HepG2 (cell line): ENCODE results near the gene PPP1R18. TPM values are rescaled to one million over a fixed set of nuclear protein-coding genes. Genes with fewer than 3 reads are reported as not detected.

Experiments used
- DMAP1 ChIP-seq: IDR thresholded peaks from 2 replicates; pipeline ENCODE4 v1.6.1; 2016
- GMEB2 ChIP-seq: IDR thresholded peaks from 2 replicates; pipeline ENCODE4 v1.6.1; 2016; ENCODE audit warnings: missing biosample characterization, missing genetic modification reagents, low read depth
- KLF6 ChIP-seq: IDR thresholded peaks from 2 replicates; pipeline ENCODE4 v1.8.0; 2016; ENCODE audit warnings: missing biosample characterization, missing genetic modification reagents
- MXD3 ChIP-seq: IDR thresholded peaks from 2 replicates; pipeline ENCODE4 v1.6.1; 2016; ENCODE audit warnings: mild to moderate bottlenecking, missing biosample characterization, missing genetic modification reagents
- NFKB2 ChIP-seq: sonication (generic); formaldehyde crosslinking; IDR thresholded peaks from 2 replicates; pipeline ENCODE4 v1.4.0; 2020; ENCODE audit warnings: missing genetic modification reagents, borderline replicate concordance
- RNF219 ChIP-seq: sonication (generic); formaldehyde crosslinking; IDR thresholded peaks from 2 replicates; pipeline ENCODE4 v1.5.0; 2020; ENCODE audit warnings: mild to moderate bottlenecking, missing genetic modification reagents
- SRSF1 ChIP-seq: fragments of 200-400 bp; formaldehyde crosslinking; optimal IDR thresholded peaks from 2 replicates; pipeline ENCODE3; 2017; ENCODE audit warnings: mild to moderate bottlenecking, low read depth, low read length, moderate library complexity
- ZMAT3 ChIP-seq: sonication (generic); formaldehyde crosslinking; conservative IDR thresholded peaks from 2 replicates; pipeline ENCODE4 v1.7.0; 2021; ENCODE audit warnings: missing genetic modification reagents
- ZNF124 ChIP-seq: sonication (generic); formaldehyde crosslinking; IDR thresholded peaks from 2 replicates; pipeline ENCODE4 v1.4.0; 2020; ENCODE audit warnings: missing genetic modification reagents
- ZNF138 ChIP-seq: sonication (generic); formaldehyde crosslinking; IDR thresholded peaks from 2 replicates; pipeline ENCODE4 v1.5.0; 2020; ENCODE audit warnings: mild to moderate bottlenecking, low read depth, missing genetic modification reagents
- ZNF232 ChIP-seq: sonication (generic); formaldehyde crosslinking; IDR thresholded peaks from 2 replicates; pipeline ENCODE4 v1.4.0; 2020; ENCODE audit warnings: missing genetic modification reagents, borderline replicate concordance
- ZNF256 ChIP-seq: sonication (generic); formaldehyde crosslinking; conservative IDR thresholded peaks from 2 replicates; pipeline ENCODE4 v1.4.0; 2020; ENCODE audit warnings: missing genetic modification reagents
- ZNF546 ChIP-seq: sonication (generic); formaldehyde crosslinking; conservative IDR thresholded peaks from 2 replicates; pipeline ENCODE4 v1.8.1; 2023; ENCODE audit warnings: mild to moderate bottlenecking, missing genetic modification reagents
- ZNF7 ChIP-seq: IDR thresholded peaks from 2 replicates; pipeline ENCODE4 v1.6.1; 2016; ENCODE audit warnings: missing biosample characterization, missing genetic modification reagents
- ZNF775 ChIP-seq: sonication (generic); formaldehyde crosslinking; IDR thresholded peaks from 2 replicates; pipeline ENCODE4 v1.4.0; 2020; ENCODE audit warnings: missing genetic modification reagents, mild to moderate bottlenecking, moderate library complexity, borderline replicate concordance
- ZUFSP ChIP-seq: sonication (generic); formaldehyde crosslinking; IDR thresholded peaks from 2 replicates; pipeline ENCODE4 v1.9.0; 2021; ENCODE audit warnings: missing genetic modification reagents, mild to moderate bottlenecking, borderline replicate concordance
- polyA plus RNA-seq, 8 experiments: library from polyadenylated mRNA; depleted of rRNA in 3 of 8; stranded (reverse) in 7 of 8; unstranded in 1 of 8; fragments of >200 nt; fragmentation: Illumina TruSeq in 4 of 8; extraction: Trizol in 4 of 8; gene quantifications; 2 replicates each; pipeline versions ENCODE4 v1.2.1 to v1.2.3, GENCODE V29; 2011 to 2016; ENCODE audit warnings: low read depth in 4 of 8, missing spikeins in 1 of 8, mixed read lengths in 1 of 8; ENCODE audit not compliant: insufficient read depth in 1 of 8
- total RNA-seq, 5 experiments: library from RNA; depleted of rRNA; stranded (reverse); fragments of >200 nt; fragmentation: Illumina TruSeq; extraction: Trizol; gene quantifications; 2 replicates each; pipeline ENCODE4 v1.2.3, GENCODE V29; 2016; ENCODE audit warnings: low read depth in 1 of 5
- TF ChIP-seq, protein P1 (sequence below): sonication (generic); formaldehyde crosslinking; IDR thresholded peaks from 2 replicates; pipeline ENCODE4 v1.4.0; 2020; ENCODE audit warnings: missing genetic modification reagents

The PPP1R18 gene
- total and polyA plus RNA-seq, 2 of the 13 experiments (the other 11 are each of a cell fraction or from before 2014, with no cell fraction given) = 4.9 to 9.2 TPM

DNA sequence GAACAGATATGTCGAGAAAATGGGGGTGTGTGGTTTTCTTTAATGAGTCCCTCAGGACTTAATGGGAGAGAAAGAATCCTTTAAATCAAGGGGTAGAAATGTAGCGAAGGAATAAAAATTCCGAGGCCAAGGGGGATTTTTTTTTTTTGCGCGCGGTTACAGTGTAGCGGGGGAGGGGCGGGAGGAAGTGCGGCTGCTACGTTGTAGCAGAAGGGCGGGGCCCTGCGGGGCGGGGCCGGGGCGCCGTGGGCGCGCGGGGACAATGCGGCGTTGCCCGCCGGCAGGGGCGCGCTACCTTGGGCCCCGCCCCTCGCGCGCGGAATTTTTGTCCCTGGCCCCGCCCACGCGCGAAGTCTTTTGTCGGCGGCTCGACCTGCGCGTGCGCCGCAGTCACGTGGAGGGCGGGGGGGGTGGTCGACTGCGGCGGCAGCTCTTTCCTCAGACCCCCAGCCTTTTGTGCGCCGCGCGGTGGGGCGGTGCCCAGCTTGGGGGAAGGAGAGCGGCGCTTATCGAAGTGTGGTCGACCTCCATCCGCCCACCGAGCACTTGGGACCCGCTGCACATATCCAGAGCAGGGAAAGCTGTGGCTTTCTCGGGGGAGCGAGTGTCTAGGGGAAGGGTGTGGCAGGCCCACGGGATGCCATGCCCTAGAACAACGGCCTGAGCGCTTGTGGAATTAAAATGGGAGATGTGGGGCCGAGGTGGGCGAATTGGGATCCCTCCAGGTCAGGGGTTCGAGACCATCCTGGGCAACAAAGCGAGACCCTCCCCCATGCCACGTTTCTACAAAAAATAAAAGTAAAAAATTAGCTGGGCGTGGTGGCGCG, 35.0 kb upstream of the PPP1R18 start (continued):
- TF ChIP-seq, protein P1, sequence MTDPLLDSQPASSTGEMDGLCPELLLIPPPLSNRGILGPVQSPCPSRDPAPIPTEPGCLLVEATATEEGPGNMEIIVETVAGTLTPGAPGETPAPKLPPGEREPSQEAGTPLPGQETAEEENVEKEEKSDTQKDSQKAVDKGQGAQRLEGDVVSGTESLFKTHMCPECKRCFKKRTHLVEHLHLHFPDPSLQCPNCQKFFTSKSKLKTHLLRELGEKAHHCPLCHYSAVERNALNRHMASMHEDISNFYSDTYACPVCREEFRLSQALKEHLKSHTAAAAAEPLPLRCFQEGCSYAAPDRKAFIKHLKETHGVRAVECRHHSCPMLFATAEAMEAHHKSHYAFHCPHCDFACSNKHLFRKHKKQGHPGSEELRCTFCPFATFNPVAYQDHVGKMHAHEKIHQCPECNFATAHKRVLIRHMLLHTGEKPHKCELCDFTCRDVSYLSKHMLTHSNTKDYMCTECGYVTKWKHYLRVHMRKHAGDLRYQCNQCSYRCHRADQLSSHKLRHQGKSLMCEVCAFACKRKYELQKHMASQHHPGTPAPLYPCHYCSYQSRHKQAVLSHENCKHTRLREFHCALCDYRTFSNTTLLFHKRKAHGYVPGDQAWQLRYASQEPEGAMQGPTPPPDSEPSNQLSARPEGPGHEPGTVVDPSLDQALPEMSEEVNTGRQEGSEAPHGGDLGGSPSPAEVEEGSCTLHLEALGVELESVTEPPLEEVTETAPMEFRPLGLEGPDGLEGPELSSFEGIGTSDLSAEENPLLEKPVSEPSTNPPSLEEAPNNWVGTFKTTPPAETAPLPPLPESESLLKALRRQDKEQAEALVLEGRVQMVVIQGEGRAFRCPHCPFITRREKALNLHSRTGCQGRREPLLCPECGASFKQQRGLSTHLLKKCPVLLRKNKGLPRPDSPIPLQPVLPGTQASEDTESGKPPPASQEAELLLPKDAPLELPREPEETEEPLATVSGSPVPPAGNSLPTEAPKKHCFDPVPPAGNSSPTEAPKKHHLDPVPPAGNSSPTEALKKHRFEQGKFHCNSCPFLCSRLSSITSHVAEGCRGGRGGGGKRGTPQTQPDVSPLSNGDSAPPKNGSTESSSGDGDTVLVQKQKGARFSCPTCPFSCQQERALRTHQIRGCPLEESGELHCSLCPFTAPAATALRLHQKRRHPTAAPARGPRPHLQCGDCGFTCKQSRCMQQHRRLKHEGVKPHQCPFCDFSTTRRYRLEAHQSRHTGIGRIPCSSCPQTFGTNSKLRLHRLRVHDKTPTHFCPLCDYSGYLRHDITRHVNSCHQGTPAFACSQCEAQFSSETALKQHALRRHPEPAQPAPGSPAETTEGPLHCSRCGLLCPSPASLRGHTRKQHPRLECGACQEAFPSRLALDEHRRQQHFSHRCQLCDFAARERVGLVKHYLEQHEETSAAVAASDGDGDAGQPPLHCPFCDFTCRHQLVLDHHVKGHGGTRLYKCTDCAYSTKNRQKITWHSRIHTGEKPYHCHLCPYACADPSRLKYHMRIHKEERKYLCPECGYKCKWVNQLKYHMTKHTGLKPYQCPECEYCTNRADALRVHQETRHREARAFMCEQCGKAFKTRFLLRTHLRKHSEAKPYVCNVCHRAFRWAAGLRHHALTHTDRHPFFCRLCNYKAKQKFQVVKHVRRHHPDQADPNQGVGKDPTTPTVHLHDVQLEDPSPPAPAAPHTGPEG (CRISPR knock-in tag) = peak; percentile 67; the same call in 1 of the 2 replicates
- TF ChIP-seq ZUFSP = no peak
- TF ChIP-seq ZNF232 (CRISPR knock-in tag) = peak; percentile 41; the same call in 1 of the 2 replicates
- no peak for TF ChIP-seq ZNF546
- TF ChIP-seq ZMAT3 (CRISPR knock-in tag) = no peak
- peak; percentile 87; the same call in 1 of the 2 replicates for TF ChIP-seq MXD3 (CRISPR knock-in tag)
- TF ChIP-seq DMAP1 = peak; percentile 86
- peak; percentile 90 for TF ChIP-seq KLF6 (CRISPR knock-in tag)
- TF ChIP-seq ZNF775 (CRISPR knock-in tag) = no peak
- peak; percentile 52; the same call in 1 of the 2 replicates for TF ChIP-seq ZNF138 (CRISPR knock-in tag)
- TF ChIP-seq ZNF256 (CRISPR knock-in tag) = peak; percentile 40; the same call in 1 of the 2 replicates
- no peak for TF ChIP-seq RNF219 (CRISPR knock-in tag)
- peak; percentile 59; the same call in 1 of the 2 replicates for TF ChIP-seq NFKB2
- no peak for TF ChIP-seq ZNF7 (CRISPR knock-in tag)
- TF ChIP-seq GMEB2 (CRISPR knock-in tag) = no peak
- peak; percentile 55; the same call in 1 of the 2 replicates for TF ChIP-seq ZNF124 (CRISPR knock-in tag)
- no peak for TF ChIP-seq SRSF1
